ENCODE data around the gene FBXO31. TPM values are rescaled to one million over a fixed set of nuclear protein-coding genes. Genes with fewer than 3 reads are reported as not detected.
"Not testable (repeated sequence)": the region's sequence is repeated elsewhere in the genome, so short reads cannot be mapped to it uniquely, and the experiment has no call there.

Gene FBXO31
- total and polyA plus RNA-seq, 2 experiments from 2014 or later, result 16.5 to 28.9 TPM

GRCh38 chr16:87387942-87388817 is 4.6 kb upstream of the FBXO31 start:
- Histone ChIP-seq H3K4me1 (ENCODE audit: insufficient read depth) (peaks cover 13% of the 10 kb centered on the region), H4K20me1 (ENCODE audit: insufficient read depth, poor library complexity, severe bottlenecking) (peaks cover 3% of the 10 kb centered on the region), H3K36me3 (replicated peaks; ENCODE audit: insufficient read depth, low read depth) (no peaks in the 10 kb centered on the region), H3K9me2 (replicated peaks; ENCODE audit: insufficient read depth) (no peaks in the 10 kb centered on the region), H3K4me3 (no peak overlapping the region), H3K4me2 (peak overlapping the region; percentile 62), H3K27me3 (no peaks in the 10 kb centered on the region), H3K79me2 (peaks cover 5% of the 10 kb centered on the region), H3K9me3 (ENCODE audit: low read depth) (no peaks in the 10 kb centered on the region), H3K27ac (peak overlapping the region; percentile 86), H2AFZ (no peak overlapping the region)
- TF ChIP-seq EZH2 (IDR thresholded peaks at IDR 0.05; ENCODE audit: borderline replicate concordance) (no peak), EZH2phosphoT487 (IDR thresholded peaks at IDR 0.05; ENCODE audit: low read depth, severe bottlenecking, unreplicated experiment) (no peak)
- TF ChIP-seq, protein P1, sequence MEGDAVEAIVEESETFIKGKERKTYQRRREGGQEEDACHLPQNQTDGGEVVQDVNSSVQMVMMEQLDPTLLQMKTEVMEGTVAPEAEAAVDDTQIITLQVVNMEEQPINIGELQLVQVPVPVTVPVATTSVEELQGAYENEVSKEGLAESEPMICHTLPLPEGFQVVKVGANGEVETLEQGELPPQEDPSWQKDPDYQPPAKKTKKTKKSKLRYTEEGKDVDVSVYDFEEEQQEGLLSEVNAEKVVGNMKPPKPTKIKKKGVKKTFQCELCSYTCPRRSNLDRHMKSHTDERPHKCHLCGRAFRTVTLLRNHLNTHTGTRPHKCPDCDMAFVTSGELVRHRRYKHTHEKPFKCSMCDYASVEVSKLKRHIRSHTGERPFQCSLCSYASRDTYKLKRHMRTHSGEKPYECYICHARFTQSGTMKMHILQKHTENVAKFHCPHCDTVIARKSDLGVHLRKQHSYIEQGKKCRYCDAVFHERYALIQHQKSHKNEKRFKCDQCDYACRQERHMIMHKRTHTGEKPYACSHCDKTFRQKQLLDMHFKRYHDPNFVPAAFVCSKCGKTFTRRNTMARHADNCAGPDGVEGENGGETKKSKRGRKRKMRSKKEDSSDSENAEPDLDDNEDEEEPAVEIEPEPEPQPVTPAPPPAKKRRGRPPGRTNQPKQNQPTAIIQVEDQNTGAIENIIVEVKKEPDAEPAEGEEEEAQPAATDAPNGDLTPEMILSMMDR (IDR thresholded peaks at IDR 0.05; ENCODE audit: poor library complexity), result no peak
- peak; percentile 97 for DNase-seq (ENCODE audit: low spot score)
- WGBS (ENCODE audit: low lambda C conversion rate, missing lambda C conversion rate), result 14% methylated on average over 18 of the region's 18 CpGs

GRCh38 chr16:87384875-87385167 is 1.2 kb upstream of the FBXO31 start:
- peaks cover 31% of the 10 kb centered on the region for H3K79me2 ChIP-seq
- H3K9me3 ChIP-seq (ENCODE audit: low read depth); H3K27me3 ChIP-seq; DNase-seq (ENCODE audit: low spot score); H3K9me2 ChIP-seq (replicated peaks; ENCODE audit: insufficient read depth); H3K36me3 ChIP-seq (replicated peaks; ENCODE audit: insufficient read depth, low read depth): not testable (repeated sequence)
- H3K27ac ChIP-seq, result peak overlapping the region; percentile 89
- peak overlapping the region; percentile 76 for H3K4me2 ChIP-seq
- peaks cover 19% of the 10 kb centered on the region for H4K20me1 ChIP-seq (ENCODE audit: insufficient read depth, poor library complexity, severe bottlenecking)
- peak overlapping the region; percentile 40 for H3K4me3 ChIP-seq
- 81% methylated on average over 12 of the region's 12 CpGs for WGBS (ENCODE audit: low lambda C conversion rate, missing lambda C conversion rate)
- H3K4me1 ChIP-seq (ENCODE audit: insufficient read depth), result peaks cover 26% of the 10 kb centered on the region
- H2AFZ ChIP-seq, result peak overlapping the region; percentile 91

GRCh38 chr16:87384162-87384874 is 742 bp upstream of the FBXO31 start:
- Histone ChIP-seq H3K9me3 (ENCODE audit: low read depth) (no peaks in the 10 kb centered on the region), H2AFZ (peak overlapping the region; percentile 91), H3K4me2 (peak overlapping the region; percentile 76), H3K27ac (peak overlapping the region; percentile 89), H3K36me3 (replicated peaks; ENCODE audit: insufficient read depth, low read depth) (no peaks in the 10 kb centered on the region), H4K20me1 (ENCODE audit: insufficient read depth, poor library complexity, severe bottlenecking) (peaks cover 19% of the 10 kb centered on the region), H3K79me2 (peaks cover 35% of the 10 kb centered on the region), H3K4me3 (peak overlapping the region; percentile 40), H3K9me2 (replicated peaks; ENCODE audit: insufficient read depth) (no peaks in the 10 kb centered on the region), H3K27me3 (no peaks in the 10 kb centered on the region), H3K4me1 (ENCODE audit: insufficient read depth) (peaks cover 30% of the 10 kb centered on the region)
- DNase-seq (ENCODE audit: low spot score), result peak; percentile 86
- TF ChIP-seq EZH2 (IDR thresholded peaks at IDR 0.05; ENCODE audit: borderline replicate concordance) (no peak), EZH2phosphoT487 (IDR thresholded peaks at IDR 0.05; ENCODE audit: low read depth, severe bottlenecking, unreplicated experiment) (no peak)
- TF ChIP-seq, protein P1 (IDR thresholded peaks at IDR 0.05; ENCODE audit: poor library complexity), result no peak
- 5% methylated on average over 60 of the region's 64 CpGs for WGBS (ENCODE audit: low lambda C conversion rate, missing lambda C conversion rate)
